Measurements from ENCODE around the gene GABARAPL2. TPM values are rescaled to one million over a fixed set of nuclear protein-coding genes. Genes with fewer than 3 reads are reported as not detected.
"Not testable (repeated sequence)": the region's sequence is repeated elsewhere in the genome, so short reads cannot be mapped to it uniquely, and the experiment has no call there.

GABARAPL2 gene
- total and polyA plus RNA-seq, 7 experiments from 2014 or later: 57.9 to 293 (median 79.6) TPM

- Histone ChIP-seq H3K27ac (ENCODE audit: low read depth, low read length) (no peak overlapping the region), H3K36me3 (ENCODE audit: control insufficient read depth in 2 of 3, insufficient read depth in 3 of 3, low read length in 3 of 3) (peaks cover 7 to 50% (median 17%) of the 10 kb centered on the region in 3 experiments), H3K4me3 (ENCODE audit: low read length) (no peak overlapping the region), H3K9me3 (ENCODE audit: control insufficient read depth in 2 of 3, low read length in 3 of 3) (no peaks in the 10 kb centered on the region), H3K27me3 (ENCODE audit: control insufficient read depth in 2 of 2, insufficient read depth in 2 of 2, low read length in 2 of 2) (no peaks in the 10 kb centered on the region), H3K4me1 (ENCODE audit: control insufficient read depth in 2 of 2, insufficient read depth in 2 of 2, low read length in 2 of 2) (no peaks in the 10 kb centered on the region)
- ChIA-PET CTCF (interaction anchor here (0.8 kb wide), 1 partner anchor 40 kb away, joined by 4 read pairs; no protein-coding TSS in a partner anchor), POLR2A (interaction anchor here (1.1 kb wide), 1 partner anchor 12 kb away, joined by 4 read pairs; no protein-coding TSS in a partner anchor)
- Mint-ChIP-seq H3K4me3 (no peak overlapping the region), H3K36me3 (peaks cover 0 to 30% (median 8%) of the 10 kb centered on the region in 5 donors), H3K9me3 (no peaks in the 10 kb centered on the region), H3K27me3 (no peaks in the 10 kb centered on the region), H3K27ac (peak overlapping the region in 2 of 9 donors; percentile 45 to 62), H3K4me1 (peaks cover 0 to 15% (median 9%) of the 10 kb centered on the region in 7 donors)
- DNase-seq (no peak), ATAC-seq (no peak)
- intact Hi-C loops (cut with micrococcal nuclease): loop anchor here in 1 of 2 donors (10.0 kb wide), 1 partner anchor 185 kb away; no protein-coding TSS in a partner anchor
These were observed 13.2 kb downstream of the GABARAPL2 start for GRCh38 chr16:75579281-75579834.

- ChIA-PET POLR2A (no interaction called here), CTCF (no interaction called here)
- Mint-ChIP-seq H3K9me3 (no peaks in the 10 kb centered on the region), H3K27me3 (no peaks in the 10 kb centered on the region), H3K4me3 (no peak overlapping the region), H3K36me3 (peaks cover 0 to 11% (median 0%) of the 10 kb centered on the region in 5 donors), H3K27ac (peak overlapping the region in 5 of 9 donors; percentile 5 to 55 (median 23)), H3K4me1 (peaks cover 0 to 4% (median 0%) of the 10 kb centered on the region in 7 donors)
- Histone ChIP-seq H3K27ac (ENCODE audit: low read depth, low read length) (no peak overlapping the region), H3K27me3 (ENCODE audit: control insufficient read depth in 2 of 2, insufficient read depth in 2 of 2, low read length in 2 of 2) (no peaks in the 10 kb centered on the region), H3K36me3 (ENCODE audit: control insufficient read depth in 2 of 3, insufficient read depth in 3 of 3, low read length in 3 of 3) (peaks cover 0 to 8% (median 0%) of the 10 kb centered on the region in 3 experiments), H3K4me3 (ENCODE audit: low read length) (no peak overlapping the region), H3K9me3 (ENCODE audit: control insufficient read depth in 2 of 3, low read length in 3 of 3) (no peaks in the 10 kb centered on the region), H3K4me1 (ENCODE audit: control insufficient read depth in 2 of 2, insufficient read depth in 2 of 2, low read length in 2 of 2) (no peaks in the 10 kb centered on the region)
- intact Hi-C loops (cut with micrococcal nuclease): no loop called here
- ATAC-seq (no peak), DNase-seq (no peak)
These were observed 17.9 kb downstream of the GABARAPL2 start for GRCh38 chr16:75584108-75584507.

DNA sequence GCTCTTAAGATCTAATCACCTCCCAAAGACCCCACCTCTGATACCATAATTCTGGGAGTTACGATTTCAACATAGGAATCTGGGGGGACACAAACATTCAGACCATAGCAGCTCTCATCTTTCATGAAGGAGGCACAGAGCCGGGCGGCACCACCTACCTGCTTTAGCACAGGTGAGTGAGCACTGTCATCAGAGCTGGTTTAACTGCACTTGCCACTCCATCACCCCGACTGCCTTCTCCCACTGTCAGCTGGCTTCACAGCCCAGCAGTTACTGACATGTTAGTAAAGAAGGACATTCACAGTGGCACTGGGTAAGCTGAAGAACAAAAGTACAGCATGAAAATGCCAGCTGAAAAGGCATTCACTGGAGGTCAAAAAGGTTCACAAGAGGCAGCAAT, 22.5 kb downstream of the GABARAPL2 start:
- intact Hi-C loops (cut with micrococcal nuclease): no loop called here
- POLR2A ChIA-PET: interaction anchor here (0.9 kb wide), 1 partner anchor 22 kb away, joined by 4 read pairs; no protein-coding TSS in a partner anchor

DNA sequence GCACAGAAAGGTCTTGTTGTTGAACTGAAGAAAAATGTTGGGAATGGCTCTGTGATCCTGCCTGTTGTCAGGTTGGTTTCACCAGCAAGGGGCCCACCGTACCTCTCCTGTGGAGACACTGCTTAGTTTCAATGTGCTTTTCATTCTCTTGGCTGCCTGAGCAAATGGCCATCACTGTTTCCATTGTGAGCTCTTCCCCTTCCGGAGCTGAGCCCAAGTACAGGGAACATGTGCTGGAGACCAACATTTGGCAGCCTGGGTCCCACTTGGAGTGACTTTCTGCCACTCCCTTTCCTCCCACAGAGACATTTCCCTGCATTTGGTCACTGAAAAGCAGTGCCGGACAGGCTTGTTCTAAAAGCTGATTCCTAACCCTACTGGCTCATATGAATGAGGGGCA, 23.1 kb downstream of the GABARAPL2 start:
- DNase-seq (no peak), ATAC-seq (no peak)
- Mint-ChIP-seq H3K4me3 (no peak overlapping the region), H3K27me3 (no peaks in the 10 kb centered on the region), H3K36me3 (peaks cover 0 to 3% (median 0%) of the 10 kb centered on the region in 5 donors), H3K4me1 (peaks cover 0 to 10% (median under 1%) of the 10 kb centered on the region in 7 donors), H3K9me3 (no peaks in the 10 kb centered on the region), H3K27ac (no peak overlapping the region)
- intact Hi-C loops (cut with micrococcal nuclease): no loop called here
- no peak overlapping the region for H3K4me3 ChIP-seq (ENCODE audit: low read length)
- ChIA-PET POLR2A (no interaction called here), CTCF (no interaction called here)
- H3K9me3 ChIP-seq (ENCODE audit: control insufficient read depth in 2 of 3, low read length in 3 of 3): no peaks in the 10 kb centered on the region
- no peaks in the 10 kb centered on the region for H3K4me1 ChIP-seq (ENCODE audit: control insufficient read depth in 2 of 2, insufficient read depth in 2 of 2, low read length in 2 of 2)
- no peaks in the 10 kb centered on the region for H3K27me3 ChIP-seq (ENCODE audit: control insufficient read depth in 2 of 2, insufficient read depth in 2 of 2, low read length in 2 of 2)
- peaks cover 0 to 6% (median 3%) of the 10 kb centered on the region in 3 experiments for H3K36me3 ChIP-seq (ENCODE audit: control insufficient read depth in 2 of 3, insufficient read depth in 3 of 3, low read length in 3 of 3)
- no peak overlapping the region for H3K27ac ChIP-seq (ENCODE audit: low read depth, low read length)

More for the DNA sequence above, 22.5 kb downstream of the GABARAPL2 start:
- DNase-seq (no peak), ATAC-seq (no peak)
- H3K27ac Mint-ChIP-seq: peak overlapping the region in 1 of 9 donors; percentile 5
- H3K36me3 Mint-ChIP-seq: peaks cover 0 to 3% (median 0%) of the 10 kb centered on the region in 5 donors
- peaks cover 0 to 4% (median 0%) of the 10 kb centered on the region in 7 donors for H3K4me1 Mint-ChIP-seq
- H3K36me3 ChIP-seq (ENCODE audit: control insufficient read depth in 2 of 3, insufficient read depth in 3 of 3, low read length in 3 of 3): peaks cover 0 to 3% (median under 1%) of the 10 kb centered on the region in 3 experiments
- no peak overlapping the region for H3K27ac ChIP-seq (ENCODE audit: low read depth, low read length)
- CTCF ChIA-PET: no interaction called here
- no peaks in the 10 kb centered on the region for H3K9me3 ChIP-seq (ENCODE audit: control insufficient read depth in 2 of 3, low read length in 3 of 3)
- no peaks in the 10 kb centered on the region for H3K4me1 ChIP-seq (ENCODE audit: control insufficient read depth in 2 of 2, insufficient read depth in 2 of 2, low read length in 2 of 2)
- no peaks in the 10 kb centered on the region for H3K27me3 ChIP-seq (ENCODE audit: control insufficient read depth in 2 of 2, insufficient read depth in 2 of 2, low read length in 2 of 2)
- H3K4me3 Mint-ChIP-seq: no peak overlapping the region
- no peaks in the 10 kb centered on the region for H3K9me3 Mint-ChIP-seq
- no peak overlapping the region for H3K4me3 ChIP-seq (ENCODE audit: low read length)
- no peaks in the 10 kb centered on the region for H3K27me3 Mint-ChIP-seq

GRCh38 chr16:75590920-75591843, 25.0 kb downstream of the GABARAPL2 start:
- no peak overlapping the region for H3K4me3 ChIP-seq (ENCODE audit: low read length)
- peaks cover 0 to 6% (median 3%) of the 10 kb centered on the region in 3 experiments for H3K36me3 ChIP-seq (ENCODE audit: control insufficient read depth in 2 of 3, insufficient read depth in 3 of 3, low read length in 3 of 3)
- no peak overlapping the region for H3K4me3 Mint-ChIP-seq
- peaks cover 0 to 4% (median 1%) of the 10 kb centered on the region in 5 donors for H3K36me3 Mint-ChIP-seq
- no peaks in the 10 kb centered on the region for H3K27me3 Mint-ChIP-seq
- ATAC-seq (no peak), DNase-seq (no peak)
- H3K4me1 Mint-ChIP-seq: peaks cover 0 to 14% (median 5%) of the 10 kb centered on the region in 7 donors
- ChIA-PET CTCF (no interaction called here), POLR2A (interaction anchor here (0.6 kb wide), 1 partner anchor 128 kb away, joined by 3 read pairs; no protein-coding TSS in a partner anchor)
- no peak overlapping the region for H3K27ac ChIP-seq (ENCODE audit: low read depth, low read length)
- no peaks in the 10 kb centered on the region for H3K27me3 ChIP-seq (ENCODE audit: control insufficient read depth in 2 of 2, insufficient read depth in 2 of 2, low read length in 2 of 2)
- H3K9me3 Mint-ChIP-seq: no peaks in the 10 kb centered on the region
- no peaks in the 10 kb centered on the region for H3K9me3 ChIP-seq (ENCODE audit: control insufficient read depth in 2 of 3, low read length in 3 of 3)
- no peaks in the 10 kb centered on the region for H3K4me1 ChIP-seq (ENCODE audit: control insufficient read depth in 2 of 2, insufficient read depth in 2 of 2, low read length in 2 of 2)
- H3K27ac Mint-ChIP-seq: peak overlapping the region in 1 of 9 donors; percentile 41
- intact Hi-C loops (cut with micrococcal nuclease): no loop called here

- DNase-seq; POLR2A ChIA-PET; H3K27me3 ChIP-seq (ENCODE audit: control insufficient read depth in 2 of 2, insufficient read depth in 2 of 2, low read length in 2 of 2); H3K27ac ChIP-seq (ENCODE audit: low read depth, low read length); ATAC-seq; H3K9me3 ChIP-seq (ENCODE audit: control insufficient read depth in 2 of 3, low read length in 3 of 3); H3K4me1 ChIP-seq (ENCODE audit: control insufficient read depth in 2 of 2, insufficient read depth in 2 of 2, low read length in 2 of 2); H3K36me3 Mint-ChIP-seq; H3K27me3 Mint-ChIP-seq; intact Hi-C loops (cut with micrococcal nuclease); H3K9me3 Mint-ChIP-seq; H3K4me3 Mint-ChIP-seq; H3K36me3 ChIP-seq (ENCODE audit: control insufficient read depth in 2 of 3, insufficient read depth in 3 of 3, low read length in 3 of 3); CTCF ChIA-PET; H3K4me3 ChIP-seq (ENCODE audit: low read length); H3K27ac Mint-ChIP-seq: not testable (repeated sequence)
- H3K4me1 Mint-ChIP-seq: peaks cover 0 to 14% (median 5%) of the 10 kb centered on the region in 7 donors
These were observed 25.7 kb downstream of the GABARAPL2 start for GRCh38 chr16:75591927-75592326.

Measured in naive thymus-derived CD4-positive, alpha-beta T cell (primary cell).